Spleen (tissue), 11 donors: ENCODE data around the gene TPSD1. TPM values are rescaled to one million over a fixed set of nuclear protein-coding genes. Genes with fewer than 3 reads are reported as not detected.

Source experiments
- DNase-seq: peaks from one replicate; pipeline ENCODE4 v3.0.0-alpha.2; 2020
- H3K27ac ChIP-seq, 8 donors: fragments of 200-600 bp; sonication (generic) in 7 of 8; 1 replicate in 4 of 8; 2 replicates in 4 of 8; pipeline versions ENCODE4 v1.5.0 to v1.8.0; 2016 to 2021; ENCODE audit warnings: inconsistent platforms in 4 of 8, mild to moderate bottlenecking in 4 of 8, moderate library complexity in 1 of 8
- H3K27me3 ChIP-seq, 7 donors: fragments of 200-600 bp; sonication (generic) in 6 of 7; replicated peaks in 1 of 7; 1 replicate in 4 of 7; 2 replicates in 3 of 7; pipeline versions ENCODE4 v1.5.0 to v1.8.0; 2016 to 2021; ENCODE audit warnings: inconsistent platforms in 3 of 7, mild to moderate bottlenecking in 1 of 7
- H3K36me3 ChIP-seq, 6 donors: fragments of 200-600 bp; sonication (generic) in 5 of 6; 1 replicate in 4 of 6; 2 replicates in 2 of 6; pipeline versions ENCODE4 v1.5.0 to v1.8.0; 2016 to 2021; ENCODE audit warnings: inconsistent platforms in 2 of 6
- H3K4me1 ChIP-seq, 6 donors: fragments of 200-600 bp; sonication (generic) in 5 of 6; 1 replicate in 3 of 6; 2 replicates in 3 of 6; pipeline versions ENCODE4 v1.5.0 to v1.8.0; 2016 to 2021; ENCODE audit warnings: inconsistent platforms in 3 of 6
- H3K4me3 ChIP-seq, 8 donors: fragments of 200-600 bp; sonication (generic) in 7 of 8; 1 replicate in 4 of 8; 2 replicates in 4 of 8; pipeline versions ENCODE4 v1.5.0 to v1.8.0; 2016 to 2021; ENCODE audit warnings: inconsistent platforms in 4 of 8, mild to moderate bottlenecking in 4 of 8, moderate library complexity in 2 of 8
- H3K9me3 ChIP-seq, 8 donors: fragments of 200-600 bp; sonication (generic) in 7 of 8; 1 replicate in 4 of 8; 2 replicates in 4 of 8; pipeline versions ENCODE4 v1.5.0 to v1.8.0; 2016 to 2021; ENCODE audit warnings: inconsistent platforms in 4 of 8
- POLR2A ChIP-seq, 3 donors: fragments of 450-650 bp; IDR thresholded peaks; one replicate each; pipeline ENCODE4 v1.5.1; 2017; ENCODE audit warnings: antibody characterized with exemption in 3 of 3, mild to moderate bottlenecking in 1 of 3
- POLR2AphosphoS5 ChIP-seq, 3 donors: sonication (generic); formaldehyde crosslinking; IDR thresholded peaks; one replicate each; pipeline ENCODE4 v1.5.1; 2017; ENCODE audit warnings: antibody characterized with exemption in 3 of 3
- WGBS, 5 donors: extraction: QIAGEN DNeasy Blood & Tissue Kit in 3 of 5; methylation state at CpG; one replicate each; pipeline versions ENCODE4 v1.1.5 to v1.1.7; 2013 to 2018; 5-methylcytosine and 5-hydroxymethylcytosine counted together
- intact Hi-C: fragments of 100-400 bp; cut with DNase I; formaldehyde crosslinking; loops from one replicate; pipeline ENCODE4 v1.15.0; 2023; ENCODE audit warnings: low total_unique reads
- polyA plus RNA-seq, 3 donors: library from polyadenylated mRNA; stranded (reverse); fragments of 200-250 nt; gene quantifications; one replicate each; pipeline ENCODE4 v1.2.1, GENCODE V29; 2013
- total RNA-seq, 7 donors: library from RNA; depleted of rRNA in 3 of 7; stranded (reverse); fragments of >200 nt in 3 of 7; fragmentation: NEBNext Ultra II Directional in 4 of 7; extraction: Animal tissue kit (Norgen Biotek cat#: 25700) in 4 of 7; gene quantifications; one replicate each; pipeline versions ENCODE4 v1.1.0 to v1.2.1, GENCODE V29; 2016 to 2021
- TF ChIP-seq, protein P1 (sequence below), 11 experiments: fragments of 200-600 bp in 7 of 11; fragments of 450-650 bp in 4 of 11; sonication (generic) in 4 of 11; IDR thresholded peaks in 8 of 11; conservative IDR thresholded peaks in 3 of 11; 1 replicate in 7 of 11; 2 replicates in 4 of 11; pipeline versions ENCODE4 v1.4.0 to v1.8.0; 2016 to 2021; ENCODE audit warnings: antibody characterized with exemption in 11 of 11, inconsistent platforms in 4 of 11, mild to moderate bottlenecking in 1 of 11
- donor health status: healthy with polysubstance abuse.
- donor health status: DM: no; HTN: no; CAD: no; lungs with moderate emphysema.
- donor health status: DM: no; HTN: no; CAD: no.
- donor health status: Bipolar disorder and iron deficiency.
- donor health status: healthy.
- donor health status: DM: no; HTN: no; CAD: no.
- donor health status: DM: yes; HTN: yes; CAD: no.

Gene TPSD1
- total and polyA plus RNA-seq, 10 donors, result 0.11 to 0.76 TPM; not detected in 8

DNA sequence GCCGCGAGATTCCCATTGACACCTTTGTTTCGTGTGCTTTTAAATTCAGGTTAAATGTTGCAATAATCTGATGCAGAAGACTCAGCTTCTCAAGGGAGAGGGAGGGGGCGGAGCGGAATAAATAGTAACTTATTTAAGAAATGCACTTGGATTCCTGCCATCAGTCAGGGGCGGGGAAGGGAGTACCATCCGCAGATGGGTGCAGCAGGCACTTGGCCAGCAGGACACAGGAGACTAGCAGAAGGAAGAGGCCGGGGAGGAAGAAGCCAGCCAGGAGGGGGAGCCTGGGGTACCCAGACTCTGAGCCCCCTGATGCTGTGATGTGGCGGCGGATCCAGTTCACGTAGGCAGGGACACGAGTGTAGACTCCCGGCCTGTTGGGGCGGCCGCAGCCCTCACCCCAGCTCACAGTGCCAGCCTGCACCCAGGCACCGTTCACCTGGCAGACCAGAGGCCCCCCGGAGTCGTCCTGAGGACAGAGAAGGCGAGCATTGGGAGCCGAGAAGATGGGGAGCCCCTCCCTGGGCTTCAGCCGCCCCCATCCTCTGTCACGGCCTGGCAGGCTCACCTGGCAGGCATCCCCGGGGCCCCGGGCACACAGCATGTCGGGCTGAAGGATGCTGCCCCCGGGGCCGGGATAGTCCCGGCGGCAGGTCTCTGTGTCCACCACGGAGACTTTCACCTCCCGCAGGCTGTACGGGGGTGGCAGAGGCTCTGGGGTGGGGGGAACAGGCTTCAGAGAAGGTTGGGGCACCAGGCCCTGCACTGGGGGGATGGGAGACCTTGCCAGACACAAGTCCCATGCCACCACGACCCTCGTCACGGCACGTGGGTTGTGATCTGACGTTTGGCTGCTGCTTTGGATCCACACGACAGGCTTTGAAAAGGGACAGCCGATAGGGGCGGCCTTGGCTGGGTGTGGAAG is 34.0 kb upstream of the TPSD1 start:
- no peak overlapping the region for H3K4me3 ChIP-seq
- H3K27ac ChIP-seq, result no peak overlapping the region
- no peak for TF ChIP-seq POLR2A (IDR thresholded peaks at IDR 0.05)
- TF ChIP-seq POLR2AphosphoS5 (IDR thresholded peaks at IDR 0.05), result no peak
- TF ChIP-seq, protein P1, sequence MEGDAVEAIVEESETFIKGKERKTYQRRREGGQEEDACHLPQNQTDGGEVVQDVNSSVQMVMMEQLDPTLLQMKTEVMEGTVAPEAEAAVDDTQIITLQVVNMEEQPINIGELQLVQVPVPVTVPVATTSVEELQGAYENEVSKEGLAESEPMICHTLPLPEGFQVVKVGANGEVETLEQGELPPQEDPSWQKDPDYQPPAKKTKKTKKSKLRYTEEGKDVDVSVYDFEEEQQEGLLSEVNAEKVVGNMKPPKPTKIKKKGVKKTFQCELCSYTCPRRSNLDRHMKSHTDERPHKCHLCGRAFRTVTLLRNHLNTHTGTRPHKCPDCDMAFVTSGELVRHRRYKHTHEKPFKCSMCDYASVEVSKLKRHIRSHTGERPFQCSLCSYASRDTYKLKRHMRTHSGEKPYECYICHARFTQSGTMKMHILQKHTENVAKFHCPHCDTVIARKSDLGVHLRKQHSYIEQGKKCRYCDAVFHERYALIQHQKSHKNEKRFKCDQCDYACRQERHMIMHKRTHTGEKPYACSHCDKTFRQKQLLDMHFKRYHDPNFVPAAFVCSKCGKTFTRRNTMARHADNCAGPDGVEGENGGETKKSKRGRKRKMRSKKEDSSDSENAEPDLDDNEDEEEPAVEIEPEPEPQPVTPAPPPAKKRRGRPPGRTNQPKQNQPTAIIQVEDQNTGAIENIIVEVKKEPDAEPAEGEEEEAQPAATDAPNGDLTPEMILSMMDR (IDR thresholded peaks at IDR 0.05 in 8 of 11, conservative IDR thresholded peaks at IDR 0.05 in 3 of 11), result no peak
- WGBS, 5 donors, result 79 to 86% (median 82%) methylated on average over 32 to 40 of the region's 40 CpGs
- intact Hi-C loops, result no loop called here
- no peaks in the 10 kb centered on the region for H3K4me1 ChIP-seq
- peaks cover 0 to 60% (median 0%) of the 10 kb centered on the region in 7 donors for H3K27me3 ChIP-seq
- DNase-seq, result no peak
- H3K9me3 ChIP-seq, result no peaks in the 10 kb centered on the region
- no peaks in the 10 kb centered on the region for H3K36me3 ChIP-seq

- peaks cover 0 to 54% (median 0%) of the 10 kb centered on the region in 7 donors for H3K27me3 ChIP-seq
- no peaks in the 10 kb centered on the region for H3K36me3 ChIP-seq
- H3K9me3 ChIP-seq, result no peaks in the 10 kb centered on the region
- no peak overlapping the region for H3K4me3 ChIP-seq
- no peak for DNase-seq
- TF ChIP-seq POLR2AphosphoS5 (IDR thresholded peaks at IDR 0.05), result no peak
- TF ChIP-seq POLR2A (IDR thresholded peaks at IDR 0.05), result no peak
- TF ChIP-seq, protein P1 (IDR thresholded peaks at IDR 0.05 in 8 of 11, conservative IDR thresholded peaks at IDR 0.05 in 3 of 11), result no peak
- H3K4me1 ChIP-seq, result no peaks in the 10 kb centered on the region
- intact Hi-C loops, result no loop called here
- no peak overlapping the region for H3K27ac ChIP-seq
- 69 to 78% (median 73%) methylated on average over 23 to 25 of the region's 25 CpGs for WGBS, 5 donors
These were observed 33.1 kb upstream of the TPSD1 start for GRCh38 chr16:1222553-1223354.

- WGBS, 5 donors, result 79 to 87% (median 84%) methylated on average over 18 to 38 of the region's 38 CpGs
These were observed 32.3 kb upstream of the TPSD1 start for GRCh38 chr16:1223355-1224214.

More at GRCh38 chr16:1223355-1224214, 32.3 kb upstream of the TPSD1 start:
- TF ChIP-seq, protein P1 (IDR thresholded peaks at IDR 0.05 in 8 of 11, conservative IDR thresholded peaks at IDR 0.05 in 3 of 11), result no peak
- no peak for TF ChIP-seq POLR2AphosphoS5 (IDR thresholded peaks at IDR 0.05)
- TF ChIP-seq POLR2A (IDR thresholded peaks at IDR 0.05), result no peak
- H3K4me1 ChIP-seq, result no peaks in the 10 kb centered on the region
- no peak overlapping the region for H3K27ac ChIP-seq
- H3K4me3 ChIP-seq, result no peak overlapping the region
- H3K9me3 ChIP-seq, result no peaks in the 10 kb centered on the region
- peaks cover 0 to 48% (median 0%) of the 10 kb centered on the region in 7 donors for H3K27me3 ChIP-seq
- no peak for DNase-seq
- H3K36me3 ChIP-seq, result no peaks in the 10 kb centered on the region
- intact Hi-C loops, result no loop called here
